GM18861 (cell line): ENCODE results near the gene KIF3B.
"Not testable (repeated sequence)": the region's sequence is repeated elsewhere in the genome, so short reads cannot be mapped to it uniquely, and the experiment has no call there.

Experiments used
- ATAC-seq: cut with Tn5 transposase; IDR thresholded peaks from one replicate; pipeline ENCODE4 v1.9.1; 2021; ENCODE audit not compliant: unreplicated experiment

The KIF3B gene

GRCh38 chr20:32382102-32382950 lies 104.9 kb downstream of the KIF3B start:
- no peak for ATAC-seq

- ATAC-seq = not testable (repeated sequence)
These were observed 106.0 kb downstream of the KIF3B start for GRCh38 chr20:32383441-32383840.
